ENCODE results near the gene DENND2A. TPM values are rescaled to one million over a fixed set of nuclear protein-coding genes. Genes with fewer than 3 reads are reported as not detected.
A peak's percentile ranks its signal among the peaks of the same experiment; 100 is the strongest.

Gene DENND2A
- total and polyA plus RNA-seq, 11 donors, result 4.6 to 17.9 (median 10.0) TPM

- Histone ChIP-seq H3K27me3 (no peaks in the 10 kb centered on the region), H3K4me3 (peak overlapping the region; percentile 54 to 97 (median 80)), H3K36me3 (peaks cover 0 to 2% (median 0%) of the 10 kb centered on the region in 9 donors), H3K27ac (peak overlapping the region; percentile 62 to 89 (median 79)), H3K9me3 (no peaks in the 10 kb centered on the region), H3K4me1 (peaks cover 0 to 37% (median 21%) of the 10 kb centered on the region in 12 donors)
- 0 to 1% (median 1%) methylated on average over 3 to 72 of the region's 72 CpGs for WGBS, 4 donors
- intact Hi-C loops (cut with DNase I), result loop anchor here in 5 of 10 donors (5.0 to 10.0 kb wide), 2 partner anchors 339 to 342 kb away; partner anchors contain the start of gene MRPS33 (in 5 of the 5)
- DNase-seq (peak; percentile 45 to 78 (median 48)), ATAC-seq (peak in 3 of 4 donors; percentile 31 to 73 (median 53))
- TF ChIP-seq CTCF (IDR thresholded peaks at IDR 0.05) (peak in 2 of 12 donors; percentile 5 to 8), POLR2A (IDR thresholded peaks at IDR 0.05) (no peak)
These were observed 32.6 kb upstream of the DENND2A start for GRCh38 chr7:140673063-140673773.

GRCh38 chr7:140672382-140673062 lies 31.9 kb upstream of the DENND2A start, which contains the start of gene ADCK2:
TSS of gene ADCK2 (plus strand) at chr7:140672945. CDS start at chr7:140673331, 386 bp downstream.
- H3K4me3 ChIP-seq, result peak within 1 kb of the TSS; percentile 54 to 97 (median 80)
- 1 to 3% (median 1%) methylated on average over 8 to 41 of the region's 41 CpGs for WGBS, 4 donors
- H3K9me3 ChIP-seq, result no peaks in the 10 kb centered on the region
- H3K36me3 ChIP-seq, result no peaks in the 10 kb centered on the region
- peak within 1 kb of the TSS; percentile 62 to 89 (median 79) for H3K27ac ChIP-seq
- peak; percentile 5 to 82 (median 69) for ATAC-seq
- TF ChIP-seq CTCF (IDR thresholded peaks at IDR 0.05) (no peak), POLR2A (IDR thresholded peaks at IDR 0.05) (peak in 1 of 2 donors; percentile 29)
- intact Hi-C loops (cut with DNase I), result loop anchor here in 5 of 10 donors (5.0 to 10.0 kb wide), 2 partner anchors 340 to 342 kb away; partner anchors contain the start of gene MRPS33 (in 5 of the 5)
- peaks cover 0 to 37% (median 21%) of the 10 kb centered on the region in 12 donors for H3K4me1 ChIP-seq
- H3K27me3 ChIP-seq, result no peaks in the 10 kb centered on the region
- DNase-seq, result peak; percentile 46 to 81 (median 72)

- 76 to 83% (median 79%) methylated on average over 15 of the region's 15 CpGs for WGBS, 4 donors
- no peak overlapping the region for H3K27ac ChIP-seq
- TF ChIP-seq CTCF (IDR thresholded peaks at IDR 0.05), result no peak
- no peak for TF ChIP-seq POLR2A (IDR thresholded peaks at IDR 0.05)
- H3K27me3 ChIP-seq, result no peaks in the 10 kb centered on the region
- ATAC-seq, result peak in 1 of 4 donors; percentile 5
- no peaks in the 10 kb centered on the region for H3K9me3 ChIP-seq
- H3K4me1 ChIP-seq, result peaks cover 0 to 37% (median 21%) of the 10 kb centered on the region in 12 donors
- intact Hi-C loops (cut with DNase I), result loop anchor here in 5 of 10 donors (5.0 to 10.0 kb wide), 2 partner anchors 340 to 343 kb away; partner anchors contain the start of gene MRPS33 (in 5 of the 5)
- H3K4me3 ChIP-seq, result peak overlapping the region in 4 of 12 donors; percentile 68 to 97 (median 84)
- no peaks in the 10 kb centered on the region for H3K36me3 ChIP-seq
- no peak for DNase-seq
These were observed 31.4 kb upstream of the DENND2A start for GRCh38 chr7:140671966-140672365.
